Tibial nerve (tissue), 4 donors: ENCODE measurements around the gene LRRC46. TPM values are rescaled to one million over a fixed set of nuclear protein-coding genes. Genes with fewer than 3 reads are reported as not detected.
A peak's percentile ranks its signal among the peaks of the same experiment; 100 is the strongest.

Source experiments
- DNase-seq, 2 donors: peaks; one replicate each; pipeline ENCODE4 v3.0.0-alpha.2; 2019; ENCODE audit warnings: low spot score in 2 of 2
- H3K27ac ChIP-seq, 4 donors: fragments of 200-600 bp; sonication (generic) in 3 of 4; one replicate each; pipeline ENCODE4 v1.5.1; 2017 to 2019; ENCODE audit warnings: mild to moderate bottlenecking in 1 of 4
- H3K27me3 ChIP-seq, 2 donors: fragments of 200-600 bp; sonication (generic) in 1 of 2; one replicate each; pipeline versions ENCODE4 v1.5.1 to v1.6.0; 2017 to 2019
- H3K36me3 ChIP-seq, 3 donors: fragments of 200-600 bp; sonication (generic); one replicate each; pipeline ENCODE4 v1.5.1; 2018 to 2019
- H3K4me1 ChIP-seq, 4 donors: fragments of 200-600 bp; sonication (generic) in 3 of 4; one replicate each; pipeline ENCODE4 v1.5.1; 2017 to 2019
- H3K4me3 ChIP-seq, 4 donors: fragments of 200-600 bp; sonication (generic) in 3 of 4; one replicate each; pipeline ENCODE4 v1.5.1; 2017 to 2019; ENCODE audit warnings: mild to moderate bottlenecking in 1 of 4, moderate library complexity in 1 of 4
- H3K9me3 ChIP-seq, 4 donors: fragments of 200-600 bp; sonication (generic) in 3 of 4; one replicate each; pipeline ENCODE4 v1.5.1; 2017 to 2019
- EP300 ChIP-seq, 2 donors: sonication (generic); formaldehyde crosslinking; IDR thresholded peaks; one replicate each; pipeline ENCODE4 v1.6.1; 2017; ENCODE audit warnings: antibody characterized with exemption in 2 of 2, mild to moderate bottlenecking in 1 of 2
- POLR2A ChIP-seq, 2 donors: fragments of 450-650 bp; IDR thresholded peaks; one replicate each; pipeline ENCODE4 v1.6.1; 2017; ENCODE audit warnings: antibody characterized with exemption in 2 of 2, mild to moderate bottlenecking in 2 of 2, moderate library complexity in 2 of 2
- WGBS, 2 donors: methylation state at CpG; one replicate each; pipeline ENCODE4 v1.1.5; 2018; 5-methylcytosine and 5-hydroxymethylcytosine counted together
- total RNA-seq, 4 donors: library from RNA; depleted of rRNA; stranded (reverse); fragments of >200 nt; gene quantifications; one replicate each; pipeline ENCODE4 v1.1.0, GENCODE V29; 2016
- TF ChIP-seq, protein P1 (sequence below), 5 experiments: fragments of 200-600 bp in 3 of 5; fragments of 450-650 bp in 2 of 5; sonication (generic) in 3 of 5; IDR thresholded peaks; one replicate each; pipeline ENCODE4 v1.5.1; 2016 to 2019; ENCODE audit warnings: antibody characterized with exemption in 5 of 5, mild to moderate bottlenecking in 3 of 5, moderate library complexity in 2 of 5

The LRRC46 gene
- total RNA-seq, 4 donors from 2014 or later = 0.60 TPM; not detected in 3

DNA sequence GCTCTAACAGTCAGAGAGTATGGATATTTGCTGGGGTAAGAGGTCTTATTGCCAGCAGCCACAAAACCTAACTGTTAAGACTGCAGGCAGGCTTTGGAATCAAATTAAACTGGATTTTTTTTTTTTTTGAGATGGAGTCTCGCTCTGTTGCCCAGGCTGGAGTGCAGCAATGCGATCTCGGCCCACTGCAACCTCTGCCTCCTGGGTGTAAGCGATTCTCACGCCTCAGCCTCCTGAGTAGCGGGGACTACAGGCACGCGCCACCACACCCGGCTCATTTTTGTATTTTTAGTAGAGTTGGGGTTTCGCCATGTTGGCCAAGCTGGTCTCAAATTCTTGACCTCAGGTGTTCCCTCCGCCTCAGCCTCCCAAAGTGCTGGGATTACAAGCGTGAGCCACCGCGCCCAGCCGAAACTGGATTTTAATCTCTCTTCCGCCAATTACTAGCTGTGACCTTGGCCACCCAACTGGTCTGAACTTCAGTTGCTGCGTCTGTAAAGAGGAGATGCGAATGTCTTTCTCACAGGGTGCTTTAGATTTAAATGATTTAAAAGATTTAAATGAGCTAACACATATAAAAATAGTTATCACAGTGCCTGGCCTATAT lies 971 bp upstream of the LRRC46 start:
- Histone ChIP-seq H3K4me1 (peaks cover 0 to 29% (median 19%) of the 10 kb centered on the region in 4 donors), H3K27ac (peak overlapping the region in 3 of 4 donors; percentile 72 to 87 (median 77)), H3K9me3 (no peaks in the 10 kb centered on the region), H3K4me3 (peak overlapping the region; percentile 73 to 86 (median 74)), H3K27me3 (no peaks in the 10 kb centered on the region), H3K36me3 (peaks cover 0 to 40% (median 13%) of the 10 kb centered on the region in 3 donors)
- WGBS, 2 donors = 73 to 74% methylated on average over 18 of the region's 18 CpGs
- TF ChIP-seq EP300 (IDR thresholded peaks at IDR 0.05) = no peak
- no peak for DNase-seq

- TF ChIP-seq, protein P1, sequence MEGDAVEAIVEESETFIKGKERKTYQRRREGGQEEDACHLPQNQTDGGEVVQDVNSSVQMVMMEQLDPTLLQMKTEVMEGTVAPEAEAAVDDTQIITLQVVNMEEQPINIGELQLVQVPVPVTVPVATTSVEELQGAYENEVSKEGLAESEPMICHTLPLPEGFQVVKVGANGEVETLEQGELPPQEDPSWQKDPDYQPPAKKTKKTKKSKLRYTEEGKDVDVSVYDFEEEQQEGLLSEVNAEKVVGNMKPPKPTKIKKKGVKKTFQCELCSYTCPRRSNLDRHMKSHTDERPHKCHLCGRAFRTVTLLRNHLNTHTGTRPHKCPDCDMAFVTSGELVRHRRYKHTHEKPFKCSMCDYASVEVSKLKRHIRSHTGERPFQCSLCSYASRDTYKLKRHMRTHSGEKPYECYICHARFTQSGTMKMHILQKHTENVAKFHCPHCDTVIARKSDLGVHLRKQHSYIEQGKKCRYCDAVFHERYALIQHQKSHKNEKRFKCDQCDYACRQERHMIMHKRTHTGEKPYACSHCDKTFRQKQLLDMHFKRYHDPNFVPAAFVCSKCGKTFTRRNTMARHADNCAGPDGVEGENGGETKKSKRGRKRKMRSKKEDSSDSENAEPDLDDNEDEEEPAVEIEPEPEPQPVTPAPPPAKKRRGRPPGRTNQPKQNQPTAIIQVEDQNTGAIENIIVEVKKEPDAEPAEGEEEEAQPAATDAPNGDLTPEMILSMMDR (IDR thresholded peaks at IDR 0.05) = no peak
- TF ChIP-seq POLR2A (IDR thresholded peaks at IDR 0.05) (no peak), EP300 (IDR thresholded peaks at IDR 0.05) (no peak)
- H3K9me3 ChIP-seq = no peaks in the 10 kb centered on the region
- 9% methylated on average over 7 of the region's 7 CpGs for WGBS, 2 donors
- peak overlapping the region; percentile 73 to 86 (median 74) for H3K4me3 ChIP-seq
- H3K4me1 ChIP-seq = peaks cover 0 to 29% (median 19%) of the 10 kb centered on the region in 4 donors
- H3K27ac ChIP-seq = peak overlapping the region in 1 of 4 donors; percentile 87
- peaks cover 0 to 40% (median 1%) of the 10 kb centered on the region in 3 donors for H3K36me3 ChIP-seq
- DNase-seq = no peak
- H3K27me3 ChIP-seq = no peaks in the 10 kb centered on the region
Observed at GRCh38 chr17:47831934-47832327, 461 bp downstream of the LRRC46 start.

- Histone ChIP-seq H3K4me1 (peaks cover 0 to 38% (median 19%) of the 10 kb centered on the region in 4 donors), H3K9me3 (no peaks in the 10 kb centered on the region), H3K27ac (no peak overlapping the region), H3K36me3 (peaks cover 0 to 46% (median 0%) of the 10 kb centered on the region in 3 donors), H3K27me3 (no peaks in the 10 kb centered on the region), H3K4me3 (no peak overlapping the region)
- TF ChIP-seq, protein P1 (IDR thresholded peaks at IDR 0.05) = no peak
- no peak for TF ChIP-seq POLR2A (IDR thresholded peaks at IDR 0.05)
- no peak for TF ChIP-seq EP300 (IDR thresholded peaks at IDR 0.05)
- WGBS, 2 donors = 60 to 64% methylated on average over 5 of the region's 5 CpGs
- no peak for DNase-seq
Observed at GRCh38 chr17:47834756-47835155, 3.3 kb downstream of the LRRC46 start.

GRCh38 chr17:47836601-47837000 lies 5.1 kb downstream of the LRRC46 start:
- H3K4me1 ChIP-seq = peaks cover 0 to 37% (median 13%) of the 10 kb centered on the region in 4 donors
- H3K4me3 ChIP-seq = no peak overlapping the region
- WGBS, 2 donors = 69 to 81% methylated on average over 5 to 6 of the region's 6 CpGs
- TF ChIP-seq, protein P1 (IDR thresholded peaks at IDR 0.05) = no peak
- no peak for TF ChIP-seq EP300 (IDR thresholded peaks at IDR 0.05)
- TF ChIP-seq POLR2A (IDR thresholded peaks at IDR 0.05) = no peak
- no peak for DNase-seq
- H3K27me3 ChIP-seq = no peaks in the 10 kb centered on the region
- H3K27ac ChIP-seq = peak overlapping the region in 1 of 4 donors; percentile 45
- no peaks in the 10 kb centered on the region for H3K9me3 ChIP-seq
- H3K36me3 ChIP-seq = peaks cover 0 to 46% (median 0%) of the 10 kb centered on the region in 3 donors

GRCh38 chr17:47837401-47838039 lies 6.0 kb downstream of the LRRC46 start:
- DNase-seq = no peak
- Histone ChIP-seq H3K27ac (peak overlapping the region in 2 of 4 donors; percentile 18 to 45), H3K27me3 (no peaks in the 10 kb centered on the region), H3K4me3 (no peak overlapping the region), H3K36me3 (peaks cover 0 to 46% (median 0%) of the 10 kb centered on the region in 3 donors), H3K9me3 (no peaks in the 10 kb centered on the region), H3K4me1 (peaks cover 0 to 31% (median 6%) of the 10 kb centered on the region in 4 donors)
- 71 to 79% methylated on average over 7 to 8 of the region's 13 CpGs for WGBS, 2 donors
- TF ChIP-seq EP300 (IDR thresholded peaks at IDR 0.05) (no peak), POLR2A (IDR thresholded peaks at IDR 0.05) (no peak)
- TF ChIP-seq, protein P1 (IDR thresholded peaks at IDR 0.05) = no peak
